Heart left ventricle (tissue), 13 donors: ENCODE measurements around the gene PABPN1L.
"Not testable (repeated sequence)": the region's sequence is repeated elsewhere in the genome, so short reads cannot be mapped to it uniquely, and the experiment has no call there.

Experiments
- POLR2A ChIP-seq, 2 donors: fragments of 450-650 bp; IDR thresholded peaks; one replicate each; pipeline ENCODE4 v1.6.1; 2017; ENCODE audit warnings: antibody characterized with exemption in 2 of 2, mild to moderate bottlenecking in 2 of 2, moderate library complexity in 2 of 2
- TF ChIP-seq, protein P1 (sequence below), 12 donors: fragments of 200-600 bp; sonication (generic) in 4 of 12; IDR thresholded peaks; one replicate each; pipeline versions ENCODE4 v1.5.0 to v1.8.0; 2018 to 2022; ENCODE audit warnings: antibody characterized with exemption in 12 of 12, mild to moderate bottlenecking in 5 of 12
- donor health status: ischemic (EF 13 %, LVEDD 7.1; RV severe dilation, severe dysfunction).
- donor health status: DM: no; HTN: yes; CAD: no.
- donor health status: DM: no; HTN: no; CAD: no.
- donor health status: ischemic (EF 25% LVEDD 6.9; RV normal size, moderate dysfunction).
- donor health status: ischemic (EF 25% LVEDD 5.7; RV mildly dilated, moderate dysfunction).
- donor health status: ischemic (EF 35%, LVEDD 5.7; RV mildly dilated, moderate dysfunction).
- donor health status: nonischemic (EF 11% LVEDD 7.7; RV severe dilation, severe dysfunction).
- donor health status: DM: yes; HTN: yes; CAD: no.
- donor health status: PGD.
- donor health status: ischemic (EF 29% LVEDD 5.4; RV normal size, mild dysfunction).
- donor health status: nonischemic (EF 23%, LVEDD 6.1; RV moderate dilation, normal function).

DNA sequence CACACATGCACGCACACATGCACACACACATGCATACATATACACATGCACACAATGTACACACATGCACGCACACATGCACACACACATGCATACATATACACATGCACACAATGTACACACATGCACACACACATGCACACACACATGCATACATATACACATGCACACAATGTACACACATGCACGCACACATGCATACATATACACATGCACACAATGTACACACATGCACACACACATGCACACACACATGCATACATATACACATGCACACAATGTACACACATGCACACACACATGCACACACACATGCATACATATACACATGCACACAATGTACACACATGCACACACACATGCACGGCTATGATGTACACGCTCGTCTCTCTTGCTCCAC, 27.8 kb upstream of the PABPN1L start:
- TF ChIP-seq, protein P1, sequence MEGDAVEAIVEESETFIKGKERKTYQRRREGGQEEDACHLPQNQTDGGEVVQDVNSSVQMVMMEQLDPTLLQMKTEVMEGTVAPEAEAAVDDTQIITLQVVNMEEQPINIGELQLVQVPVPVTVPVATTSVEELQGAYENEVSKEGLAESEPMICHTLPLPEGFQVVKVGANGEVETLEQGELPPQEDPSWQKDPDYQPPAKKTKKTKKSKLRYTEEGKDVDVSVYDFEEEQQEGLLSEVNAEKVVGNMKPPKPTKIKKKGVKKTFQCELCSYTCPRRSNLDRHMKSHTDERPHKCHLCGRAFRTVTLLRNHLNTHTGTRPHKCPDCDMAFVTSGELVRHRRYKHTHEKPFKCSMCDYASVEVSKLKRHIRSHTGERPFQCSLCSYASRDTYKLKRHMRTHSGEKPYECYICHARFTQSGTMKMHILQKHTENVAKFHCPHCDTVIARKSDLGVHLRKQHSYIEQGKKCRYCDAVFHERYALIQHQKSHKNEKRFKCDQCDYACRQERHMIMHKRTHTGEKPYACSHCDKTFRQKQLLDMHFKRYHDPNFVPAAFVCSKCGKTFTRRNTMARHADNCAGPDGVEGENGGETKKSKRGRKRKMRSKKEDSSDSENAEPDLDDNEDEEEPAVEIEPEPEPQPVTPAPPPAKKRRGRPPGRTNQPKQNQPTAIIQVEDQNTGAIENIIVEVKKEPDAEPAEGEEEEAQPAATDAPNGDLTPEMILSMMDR (IDR thresholded peaks at IDR 0.05), result not testable (repeated sequence)
- not testable (repeated sequence) for TF ChIP-seq POLR2A (IDR thresholded peaks at IDR 0.05)
